8988T (cell line): ENCODE results near the gene PTGDS.
A peak's percentile ranks its signal among the peaks of the same experiment; 100 is the strongest.

Experiments
- DNase-seq: peaks from one replicate; pipeline ENCODE4 v3.0.0; 2011

PTGDS gene

GRCh38 chr9:136974817-136975535 is 2.3 kb upstream of the PTGDS start:
- no peak for DNase-seq

DNA sequence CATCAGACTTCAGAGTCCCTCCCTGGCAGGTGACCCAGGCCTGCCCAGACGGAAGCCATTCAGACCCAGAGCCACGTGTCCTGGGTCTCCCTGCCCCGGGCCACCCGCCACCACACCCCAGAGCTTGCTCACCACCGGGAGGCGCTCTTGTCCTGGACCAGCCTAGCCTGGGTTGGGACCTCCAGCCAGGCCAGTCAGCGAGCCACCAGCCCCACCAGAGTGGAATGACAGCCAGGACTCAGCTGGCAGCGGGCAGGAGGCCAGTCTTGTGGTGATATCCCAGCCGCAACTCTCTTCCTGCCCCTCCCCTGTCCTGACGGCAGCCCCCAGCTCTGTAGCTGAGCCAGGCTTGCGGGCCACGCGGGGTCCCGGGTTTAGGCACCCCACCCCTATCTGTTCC is 1.7 kb upstream of the PTGDS start:
- DNase-seq = peak; percentile 75

- no peak for DNase-seq
These were observed 357 bp downstream of the PTGDS start for GRCh38 chr9:136977649-136978072.

DNA sequence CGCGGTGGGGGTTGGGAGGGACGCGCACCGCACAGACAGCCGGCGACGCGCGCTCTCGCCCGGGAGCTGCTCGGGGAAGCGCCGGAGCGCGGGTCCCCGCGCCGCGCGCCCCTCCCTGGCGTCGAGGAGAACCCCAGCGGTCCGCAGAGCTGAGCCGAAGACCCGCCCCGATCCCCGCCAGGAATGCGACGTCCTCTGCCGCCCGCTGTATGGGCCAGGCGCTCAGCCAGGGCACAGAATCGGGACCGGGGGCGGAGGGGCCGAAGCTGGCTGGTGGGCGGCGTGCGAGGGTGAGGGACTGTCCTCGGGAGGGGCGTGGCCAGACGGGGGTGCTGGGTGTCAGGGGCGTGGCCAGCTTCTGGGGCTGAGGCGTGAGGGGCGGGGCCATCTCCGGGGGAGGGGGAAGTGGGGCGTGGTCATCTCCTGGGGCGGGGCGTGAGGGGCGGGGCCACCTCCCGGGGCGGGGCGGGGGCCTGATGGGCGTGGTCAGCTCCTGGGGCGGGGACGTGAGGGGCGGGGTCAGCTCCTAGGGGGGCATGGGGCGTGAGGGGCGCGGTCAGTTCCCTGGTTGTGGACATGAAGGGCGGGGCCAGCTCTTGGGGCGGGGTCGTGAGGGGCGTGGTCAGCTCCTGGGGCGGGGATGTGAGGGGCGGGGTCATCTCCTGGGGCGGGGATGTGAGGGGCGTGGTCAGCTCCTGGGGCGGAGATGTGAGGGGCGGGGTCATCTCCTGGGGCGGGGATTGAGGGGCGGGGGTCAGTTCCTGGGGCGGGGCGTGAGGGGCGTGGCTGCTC is 965 bp downstream of the PTGDS start:
- peak; percentile 99 for DNase-seq

DNA sequence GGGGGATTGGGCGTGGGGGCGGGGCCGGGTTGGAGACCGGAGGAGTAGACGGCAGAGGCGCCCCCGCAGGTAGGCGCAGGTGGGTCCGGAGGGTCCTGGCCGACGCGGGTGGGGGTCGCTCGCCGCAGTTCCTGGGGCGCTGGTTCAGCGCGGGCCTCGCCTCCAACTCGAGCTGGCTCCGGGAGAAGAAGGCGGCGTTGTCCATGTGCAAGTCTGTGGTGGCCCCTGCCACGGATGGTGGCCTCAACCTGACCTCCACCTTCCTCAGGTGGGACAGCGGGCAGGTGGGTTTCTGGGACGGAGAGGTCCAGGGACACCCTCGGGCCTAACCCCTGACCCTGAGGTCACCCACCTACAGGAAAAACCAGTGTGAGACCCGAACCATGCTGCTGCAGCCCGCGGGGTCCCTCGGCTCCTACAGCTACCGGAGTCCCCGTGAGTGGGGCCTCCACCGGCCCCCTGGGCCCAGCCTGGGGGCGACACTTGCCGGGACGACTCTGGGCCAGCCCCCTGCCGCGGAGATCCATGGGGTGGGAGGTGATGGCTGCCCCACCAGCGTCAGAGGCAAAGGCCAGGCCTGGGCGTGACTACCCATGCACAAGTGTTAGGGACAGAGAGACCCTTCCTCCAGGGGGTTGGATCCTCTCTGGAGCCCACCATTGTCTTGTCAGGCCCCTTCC is 1.7 kb downstream of the PTGDS start:
- DNase-seq = no peak

DNA sequence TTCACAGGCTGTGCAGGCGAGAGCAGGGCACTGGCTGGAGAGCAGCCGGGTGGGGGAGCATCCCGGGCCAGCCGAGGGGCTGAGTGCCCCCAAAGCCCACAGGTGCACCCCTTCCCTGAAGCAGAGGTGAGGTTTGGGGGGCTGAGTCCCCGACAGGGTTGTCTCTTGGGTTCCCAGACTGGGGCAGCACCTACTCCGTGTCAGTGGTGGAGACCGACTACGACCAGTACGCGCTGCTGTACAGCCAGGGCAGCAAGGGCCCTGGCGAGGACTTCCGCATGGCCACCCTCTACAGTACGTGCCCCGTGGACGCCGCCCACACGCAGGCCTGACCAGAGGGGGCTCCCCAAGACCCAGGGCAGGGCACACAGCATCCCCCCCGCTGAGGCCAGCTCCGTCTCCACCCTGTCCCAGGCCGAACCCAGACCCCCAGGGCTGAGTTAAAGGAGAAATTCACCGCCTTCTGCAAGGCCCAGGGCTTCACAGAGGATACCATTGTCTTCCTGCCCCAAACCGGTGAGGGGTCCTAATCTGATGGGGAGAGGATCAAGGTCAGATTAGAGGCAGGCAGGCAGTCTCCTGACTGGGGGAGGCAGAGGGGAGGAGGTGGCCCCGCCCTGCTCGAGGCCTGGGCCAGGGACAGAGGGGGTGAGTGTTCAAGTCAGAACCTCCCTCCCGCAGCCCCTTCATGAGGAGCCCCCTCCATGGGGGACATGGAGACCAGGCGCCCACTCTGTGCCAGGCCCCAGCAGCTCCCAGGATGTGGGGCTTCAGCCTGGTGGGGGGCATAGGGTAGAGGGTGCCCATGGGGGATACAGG is 2.7 kb downstream of the PTGDS start:
- DNase-seq = no peak

DNA sequence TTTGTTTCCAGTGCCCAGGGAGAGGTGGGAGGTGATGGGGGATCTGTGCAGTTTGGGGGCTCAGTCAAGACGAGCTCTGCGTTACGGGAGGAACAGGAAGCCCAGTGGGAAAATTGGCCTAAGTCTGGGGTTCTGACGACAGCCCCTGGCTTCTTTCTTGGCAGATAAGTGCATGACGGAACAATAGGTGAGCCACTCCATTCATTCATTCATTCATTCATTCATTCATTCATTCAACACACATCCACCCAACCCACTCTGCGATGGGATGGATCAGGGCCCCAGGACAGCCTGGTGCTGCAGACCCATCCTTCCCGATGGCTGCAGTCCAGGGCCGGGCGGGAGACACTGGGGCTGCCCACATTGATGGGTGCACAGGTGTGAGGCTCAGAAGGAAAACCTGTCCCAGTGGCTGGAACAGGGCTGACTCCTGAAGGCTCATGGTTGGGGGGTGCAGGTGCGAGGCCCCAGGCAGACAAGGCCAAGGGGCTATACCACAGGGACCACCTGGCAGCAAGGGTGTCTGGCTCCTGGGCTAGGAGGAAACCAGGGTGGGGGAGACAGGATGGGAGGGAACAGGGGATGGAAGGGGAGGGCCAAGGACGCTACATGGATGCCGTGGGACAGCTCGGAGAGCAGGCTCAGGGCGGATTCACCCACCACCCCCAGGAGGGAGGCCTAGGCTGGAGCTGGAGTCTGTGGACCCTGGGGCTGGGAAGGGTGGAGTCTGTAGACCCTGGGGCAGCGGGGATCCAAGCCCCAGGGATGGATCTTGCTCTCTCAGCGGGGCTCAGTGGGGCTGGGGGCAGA is 3.6 kb downstream of the PTGDS start:
- DNase-seq = no peak

GRCh38 chr9:136981588-136982231 is 4.4 kb downstream of the PTGDS start:
- no peak for DNase-seq

- no peak for DNase-seq
These were observed 5.1 kb downstream of the PTGDS start, which contains the start of gene LCNL1 for GRCh38 chr9:136982232-136983051. TSS of gene LCNL1 (plus strand) at chr9:136982993. CDS start at chr9:136983587, 594 bp downstream.

GRCh38 chr9:136983167-136983566 is 5.9 kb downstream of the PTGDS start:
- no peak for DNase-seq

DNA sequence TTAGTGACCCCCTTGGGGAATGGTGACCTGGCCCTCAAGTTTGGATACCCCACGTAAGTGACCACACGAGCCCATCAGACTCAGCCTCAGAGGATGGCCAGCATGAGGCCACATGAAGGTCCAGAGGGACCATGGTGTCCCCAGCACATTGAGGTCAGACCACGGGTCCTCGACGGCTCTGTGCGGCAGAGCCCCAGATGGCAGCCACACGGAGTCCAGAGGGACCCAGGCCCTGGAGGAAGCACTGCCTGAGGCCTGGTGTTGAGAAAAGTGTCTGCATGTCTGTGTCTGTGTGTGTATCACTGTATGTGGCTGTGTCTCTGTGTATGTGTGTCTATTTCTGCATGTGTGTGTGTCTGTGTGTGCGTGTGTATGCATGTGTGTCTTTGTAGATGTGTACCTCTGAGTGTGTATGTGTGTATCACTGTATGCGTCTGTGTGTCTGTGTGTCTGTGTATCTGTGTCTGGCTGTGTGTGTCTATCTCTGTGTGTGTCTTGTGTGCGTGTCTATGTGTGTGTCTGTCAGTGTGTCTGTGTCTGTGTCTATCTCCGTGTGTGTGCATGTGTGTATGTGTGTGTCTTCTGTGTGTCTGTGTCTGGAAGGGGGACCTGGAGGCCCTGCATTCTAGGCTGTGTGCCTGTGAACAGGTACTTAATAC is 6.5 kb downstream of the PTGDS start:
- DNase-seq = no peak

DNA sequence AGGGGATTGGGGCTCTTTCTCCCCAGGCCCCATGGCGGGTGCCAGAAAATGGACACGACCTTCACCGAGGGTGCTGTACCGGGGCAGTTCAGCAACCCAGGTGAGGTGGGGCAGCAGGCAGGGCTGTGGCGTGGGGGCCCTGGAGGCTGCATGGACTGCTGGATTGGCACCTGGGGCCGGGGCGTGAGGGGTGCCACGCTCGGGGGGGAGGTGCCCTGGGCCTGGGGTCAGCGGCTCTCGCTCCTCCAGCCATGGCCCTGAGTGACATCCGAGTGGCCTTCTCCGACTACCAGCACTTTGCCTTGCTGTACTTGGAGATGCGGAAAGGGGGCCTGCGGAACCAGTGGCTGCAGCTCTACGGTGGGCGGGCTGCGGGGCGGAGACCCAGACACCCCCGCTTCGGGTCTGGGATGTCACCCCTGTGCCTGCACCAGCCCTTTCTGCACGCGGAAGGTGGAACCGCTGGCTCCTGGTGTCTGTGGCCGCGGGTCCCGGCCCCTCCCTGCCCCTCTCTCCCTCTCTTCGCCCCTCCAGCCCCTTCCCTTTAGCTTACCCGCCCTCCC is 7.2 kb downstream of the PTGDS start:
- no peak for DNase-seq

DNA sequence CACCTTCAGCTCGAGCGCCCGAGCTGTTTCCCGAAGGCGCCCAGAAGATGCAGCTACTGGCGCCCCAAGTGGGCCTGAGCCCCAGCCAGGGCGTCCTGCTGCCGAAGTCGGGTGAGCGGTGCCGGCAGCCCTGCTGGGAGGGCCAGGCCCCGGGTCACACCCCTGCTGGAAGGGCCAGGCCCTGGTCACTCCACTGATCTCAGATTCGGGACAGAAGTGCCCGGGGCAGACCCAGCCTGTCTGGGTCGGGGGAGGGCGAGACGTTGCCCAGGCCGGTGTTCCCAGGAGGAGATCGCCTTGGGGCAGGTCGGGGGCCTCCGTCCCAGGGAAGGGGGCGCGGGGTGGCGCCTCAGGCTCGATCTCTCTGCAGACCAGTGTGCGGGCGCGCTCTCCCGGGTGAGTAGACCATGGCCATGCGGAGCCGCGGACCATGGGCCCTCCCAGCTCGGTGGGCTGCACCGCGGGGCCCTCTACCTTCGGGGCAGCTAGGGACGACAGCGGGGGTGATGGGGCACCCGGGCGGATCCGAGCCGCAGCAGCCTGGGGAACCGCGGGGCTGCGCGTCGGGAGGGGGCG is 7.8 kb downstream of the PTGDS start:
- no peak for DNase-seq

DNA sequence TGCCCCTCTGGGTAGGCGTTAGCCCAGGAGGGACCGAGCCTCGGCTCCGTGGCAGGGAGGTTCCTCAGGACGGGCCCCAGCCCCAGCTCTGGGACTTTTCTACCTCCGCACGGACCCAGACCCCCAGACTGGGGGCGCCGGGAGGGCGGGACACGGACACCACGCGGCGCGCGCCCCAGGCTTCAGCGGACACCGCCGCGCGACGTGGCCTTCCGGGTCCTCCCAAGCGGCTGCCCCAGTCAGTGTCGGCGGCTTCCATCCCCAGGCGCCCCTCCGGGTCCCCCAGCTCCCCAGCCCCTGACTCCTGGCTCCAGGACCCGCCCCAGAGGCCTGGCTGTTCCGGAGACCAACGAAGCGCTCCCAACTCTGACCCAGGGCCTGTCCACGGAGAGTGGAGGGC is 8.5 kb downstream of the PTGDS start:
- DNase-seq = no peak

GRCh38 chr9:136988872-136989271 is 11.6 kb downstream of the PTGDS start:
- DNase-seq = no peak

GRCh38 chr9:136990242-136990911 is 13.1 kb downstream of the PTGDS start:
- DNase-seq = no peak

DNA sequence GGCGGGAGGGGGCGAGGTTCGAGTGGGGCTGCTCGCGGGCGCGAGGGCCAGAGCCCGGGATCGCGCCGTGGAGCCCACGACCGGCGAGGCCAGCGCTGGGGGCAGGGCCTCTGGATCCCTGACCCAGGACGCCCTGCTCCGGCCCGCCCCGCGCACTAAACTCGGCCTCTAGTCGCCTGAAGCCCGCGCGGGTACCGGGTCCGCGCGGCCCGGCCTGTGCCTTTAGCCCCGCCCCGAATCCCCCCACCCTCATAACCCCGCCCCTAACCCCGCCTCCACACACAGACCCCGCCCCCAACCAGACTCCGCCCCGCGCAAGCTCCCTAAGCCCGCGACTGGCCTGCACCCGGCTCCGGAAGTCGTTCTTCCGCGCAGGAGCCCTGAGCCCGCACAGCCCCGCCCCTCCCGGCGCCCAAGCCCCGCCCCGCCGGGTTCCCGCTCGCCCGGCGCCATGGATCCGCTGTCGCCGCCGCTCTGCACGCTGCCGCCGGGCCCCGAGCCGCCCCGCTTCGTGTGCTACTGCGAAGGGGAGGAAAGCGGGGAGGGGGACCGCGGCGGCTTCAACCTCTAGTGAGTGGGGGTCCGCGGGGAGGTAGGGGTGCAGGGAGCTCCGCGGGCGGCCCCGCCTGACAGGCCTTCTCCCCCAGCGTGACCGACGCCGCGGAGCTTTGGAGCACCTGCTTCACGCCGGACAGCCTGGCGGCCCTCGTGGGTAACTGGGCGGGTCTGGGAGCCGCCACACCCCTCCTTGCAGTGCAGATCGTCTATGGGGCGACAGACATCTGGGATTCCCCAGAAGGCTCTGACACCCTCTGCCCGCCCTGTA is 14.9 kb downstream of the PTGDS start, which contains the start of gene PAXX:
Gene PAXX, plus strand, starts transcription at position 430 of the 826 bp plus-strand sequence. Its CDS starts 22 bp downstream, at position 452.
- peak; percentile 99 for DNase-seq
